Right ventricle myocardium inferior (tissue), 1 donor: ENCODE measurements around the gene PLXDC2. TPM values are rescaled to one million over a fixed set of nuclear protein-coding genes. Genes with fewer than 3 reads are reported as not detected.

Source experiments
- ATAC-seq: fragments of 200-7000 bp; cut with Tn5 transposase; one replicate; pipeline ENCODE4 v1.9.1; 2020; ENCODE audit warnings: mild to moderate bottlenecking, moderate library complexity
- DNase-seq: peaks from one replicate; pipeline ENCODE4 v3.0.0; 2021; ENCODE audit errors: missing footprints
- intact Hi-C: fragments of 100-400 bp; cut with DNase I; formaldehyde crosslinking; loops from one replicate; pipeline ENCODE4 v1.11.0; 2022
- total RNA-seq: library from RNA; stranded (reverse); fragmentation: NEBNext Ultra II Directional; extraction: Animal tissue kit (Norgen Biotek cat#: 25700); gene quantifications from one replicate; pipeline ENCODE4 v1.2.1, GENCODE V29; 2021
- donor health status: DM: no; HTN: yes; CAD: no; lungs with severe emphysema.

Gene PLXDC2
- total RNA-seq, 1 donor from 2014 or later: 13.1 TPM

DNA sequence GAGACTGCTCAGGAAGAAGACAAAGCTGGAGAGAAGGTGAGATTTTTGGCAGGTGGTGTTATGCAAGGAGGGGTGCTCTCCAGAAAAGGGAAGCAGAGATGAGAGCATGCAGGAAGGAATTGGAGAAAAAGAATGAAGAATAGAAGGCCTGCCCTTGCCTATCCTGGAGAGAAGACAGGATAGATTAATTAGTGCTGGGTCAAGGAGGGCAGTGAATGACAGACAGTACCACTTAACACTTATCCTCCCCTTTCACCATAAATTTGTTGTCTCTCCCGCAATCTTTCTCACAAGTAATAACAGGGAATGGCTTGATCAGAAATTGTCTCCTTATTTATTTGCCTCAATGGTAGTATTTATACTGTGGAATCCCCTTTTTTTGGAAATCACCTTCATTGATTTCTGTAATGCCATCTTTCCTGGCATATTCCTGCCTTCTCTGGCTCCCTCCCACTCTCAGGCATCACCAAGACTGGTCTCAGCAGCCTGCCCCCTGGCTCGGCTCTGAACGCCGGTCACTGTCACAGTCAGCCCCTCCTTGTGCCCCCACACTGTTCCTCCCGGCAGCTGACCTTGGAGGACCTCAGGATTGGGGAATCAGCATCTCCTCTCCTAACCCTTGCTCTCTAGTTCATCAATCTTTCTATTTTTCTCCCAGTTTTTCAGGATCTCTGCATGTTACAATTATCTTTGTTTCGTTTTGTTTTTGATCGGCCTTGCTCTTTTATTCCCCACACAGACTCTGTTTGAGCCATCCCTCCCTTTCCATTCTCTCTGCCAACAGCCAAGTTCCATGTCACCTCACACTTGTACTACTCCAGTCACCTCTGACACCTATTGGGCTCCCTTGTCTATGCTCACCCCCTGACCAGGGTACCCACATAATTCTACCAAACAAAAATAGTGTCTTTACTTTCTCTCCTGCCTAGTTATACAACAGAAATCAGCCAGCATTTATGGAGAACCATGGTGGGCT, 294.2 kb downstream of the PLXDC2 start:
- DNase-seq (no peak), ATAC-seq (no peak)
- intact Hi-C loops: no loop called here

DNA sequence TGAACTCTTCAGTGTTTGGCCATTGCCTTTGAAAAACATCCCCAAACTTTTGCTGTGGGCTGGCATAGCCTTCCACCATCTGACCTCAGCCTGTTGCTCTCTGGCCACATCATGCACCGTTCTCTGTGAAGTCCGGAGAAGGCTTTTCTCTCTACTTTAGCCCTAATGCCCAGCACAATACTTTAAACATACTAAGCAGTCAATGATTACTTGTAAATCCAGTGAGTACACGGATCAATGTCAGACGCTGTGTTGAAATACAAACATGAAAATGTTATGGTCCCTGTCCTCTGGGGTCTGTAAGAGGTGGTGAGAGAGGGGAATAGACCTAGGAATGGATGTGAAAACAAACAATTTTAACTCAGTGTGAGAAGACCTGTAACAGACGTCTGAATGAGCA, 297.9 kb downstream of the PLXDC2 start:
- DNase-seq (no peak), ATAC-seq (no peak)
- intact Hi-C loops: no loop called here

DNA sequence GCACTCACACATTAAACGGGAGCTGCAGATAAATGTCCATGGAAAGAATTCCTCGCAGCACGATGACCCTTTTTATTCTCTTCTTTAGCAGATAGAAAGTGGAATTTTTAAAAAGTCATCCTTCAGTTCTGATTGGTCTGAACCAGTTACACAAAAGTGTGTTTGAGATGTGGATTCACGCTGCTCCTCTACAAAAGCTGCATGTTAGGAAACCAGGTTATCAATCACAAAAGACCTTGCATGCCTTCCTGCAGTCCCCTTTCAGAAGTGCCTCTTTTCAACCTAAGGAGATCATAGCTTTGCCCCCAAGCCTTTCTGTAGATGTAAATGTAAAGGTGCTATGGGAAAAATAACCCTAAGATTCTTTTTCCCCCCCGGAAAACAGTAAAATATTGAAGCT, 299.7 kb downstream of the PLXDC2 start:
- DNase-seq: no peak
- intact Hi-C loops: no loop called here
- no peak for ATAC-seq

DNA sequence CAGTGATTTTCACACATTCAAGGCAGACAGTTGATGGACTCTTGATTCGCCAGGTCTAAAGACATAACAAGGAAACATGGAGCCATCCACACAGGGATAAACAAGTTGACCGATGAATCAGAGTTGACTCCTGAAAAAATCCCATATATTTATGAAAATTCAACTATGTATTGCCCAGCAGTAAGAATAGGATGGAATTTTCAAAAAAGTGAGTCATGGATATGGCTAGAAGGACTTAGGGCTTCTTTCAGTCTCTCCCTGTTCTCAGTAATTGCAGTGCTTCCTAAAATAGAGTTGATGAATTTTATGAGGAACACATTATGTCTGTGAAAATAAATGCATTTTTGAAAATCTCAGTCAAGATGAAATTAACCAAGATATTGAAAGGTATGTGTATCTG, 301.2 kb downstream of the PLXDC2 start:
- ATAC-seq: no peak
- no peak for DNase-seq
- intact Hi-C loops: no loop called here

DNA sequence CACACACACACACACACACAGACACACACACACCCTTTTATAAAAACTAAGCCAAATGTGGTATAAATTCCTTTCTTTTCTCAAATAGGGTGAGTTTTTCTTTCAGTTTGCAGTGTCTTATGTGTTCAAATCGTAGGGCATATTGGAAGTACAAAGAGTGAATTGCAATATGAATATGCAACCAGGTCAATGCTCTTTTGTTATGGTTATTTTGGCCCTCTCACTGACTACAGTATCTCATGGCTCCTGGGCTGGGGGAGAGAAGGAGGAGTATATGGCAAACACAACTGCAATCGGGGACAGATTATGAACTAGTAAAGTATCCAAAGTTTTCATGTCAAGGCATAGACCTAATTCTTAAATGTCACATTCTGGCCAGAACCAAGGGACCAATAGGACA, 301.9 kb downstream of the PLXDC2 start:
- DNase-seq (no peak), ATAC-seq (no peak)
- intact Hi-C loops: no loop called here

DNA sequence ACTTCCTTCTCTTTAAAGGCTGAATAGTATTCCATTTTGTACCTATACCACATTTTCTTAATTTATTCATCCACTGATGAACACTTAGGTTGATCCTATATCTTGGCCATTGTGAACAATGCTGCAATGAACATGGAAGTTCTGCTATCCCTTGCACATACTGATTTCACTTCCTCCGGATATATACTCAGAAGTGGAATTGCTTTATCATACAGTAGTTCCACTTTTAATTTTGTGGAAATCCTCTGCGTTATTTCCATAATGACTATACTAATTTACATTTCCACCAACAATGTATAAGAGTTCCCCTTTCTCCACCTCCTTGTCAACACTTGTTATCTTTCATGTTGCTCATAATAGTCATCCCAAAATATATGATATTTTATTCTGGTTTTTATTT, 312.6 kb downstream of the PLXDC2 start:
- intact Hi-C loops: no loop called here
- ATAC-seq (no peak), DNase-seq (no peak)

DNA sequence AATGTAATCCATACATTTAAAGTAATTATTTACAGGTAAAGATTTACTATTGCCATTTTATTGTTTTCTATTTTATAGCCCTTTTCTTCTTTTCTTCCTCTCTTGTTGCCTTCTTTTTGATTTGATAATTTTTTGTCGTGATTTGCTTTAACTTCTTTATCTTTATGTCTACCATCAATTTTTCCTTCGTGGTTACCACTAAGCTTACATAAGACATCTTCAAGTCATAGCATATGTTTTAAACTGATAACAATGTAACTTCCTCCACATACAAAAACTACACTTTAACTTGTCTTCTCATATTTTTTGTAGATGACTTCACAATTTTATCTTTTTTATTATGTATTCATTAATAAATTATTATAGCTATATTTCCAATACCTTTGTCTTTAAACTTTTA, 316.6 kb downstream of the PLXDC2 start:
- DNase-seq (no peak), ATAC-seq (no peak)
- intact Hi-C loops: no loop called here

DNA sequence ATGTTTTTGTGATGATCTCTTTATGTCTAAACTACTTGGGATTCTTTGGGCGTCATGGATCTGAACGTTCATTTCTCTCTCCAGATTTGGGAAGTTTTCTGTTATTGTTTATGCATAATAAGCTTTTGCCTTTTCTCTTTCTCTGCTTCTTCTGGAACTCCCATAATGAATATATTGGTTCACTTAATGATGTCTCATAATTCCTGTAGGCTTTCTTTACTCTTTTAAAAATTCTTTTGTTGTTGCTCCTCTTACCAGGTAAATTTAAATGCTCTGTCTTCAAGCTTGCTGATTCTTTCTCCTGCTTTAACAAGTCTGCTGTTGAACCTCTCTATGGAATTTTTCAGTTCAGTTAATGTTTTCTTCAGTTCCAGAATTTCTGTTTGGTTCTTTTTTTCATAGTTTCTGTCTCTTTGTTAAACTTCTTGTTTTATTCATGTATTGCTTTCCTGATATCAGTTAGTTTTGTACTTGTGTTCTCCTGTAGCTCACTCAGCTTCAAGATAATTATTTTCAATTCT, 317.5 kb downstream of the PLXDC2 start:
- DNase-seq: no peak
- intact Hi-C loops: no loop called here
- ATAC-seq: no peak

DNA sequence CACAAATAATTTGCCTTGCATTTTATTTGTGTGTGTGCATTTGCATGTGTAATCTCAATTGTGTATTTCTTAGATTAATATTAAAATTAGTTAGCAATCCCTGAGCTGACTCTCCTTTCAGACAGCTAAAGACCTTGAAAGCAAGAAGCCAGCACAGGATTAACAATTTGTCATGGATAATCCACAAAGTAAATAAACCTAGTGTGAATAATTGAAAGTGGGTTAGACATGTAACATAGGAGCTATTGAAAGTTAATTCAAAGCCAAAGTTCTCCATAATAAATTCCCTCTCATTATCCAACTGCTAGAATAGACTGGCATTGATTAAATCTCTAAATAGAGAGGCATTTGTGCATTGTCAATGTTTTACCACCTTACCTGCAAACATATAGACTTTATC, 326.1 kb downstream of the PLXDC2 start:
- ATAC-seq: no peak
- no peak for DNase-seq
- intact Hi-C loops: no loop called here

DNA sequence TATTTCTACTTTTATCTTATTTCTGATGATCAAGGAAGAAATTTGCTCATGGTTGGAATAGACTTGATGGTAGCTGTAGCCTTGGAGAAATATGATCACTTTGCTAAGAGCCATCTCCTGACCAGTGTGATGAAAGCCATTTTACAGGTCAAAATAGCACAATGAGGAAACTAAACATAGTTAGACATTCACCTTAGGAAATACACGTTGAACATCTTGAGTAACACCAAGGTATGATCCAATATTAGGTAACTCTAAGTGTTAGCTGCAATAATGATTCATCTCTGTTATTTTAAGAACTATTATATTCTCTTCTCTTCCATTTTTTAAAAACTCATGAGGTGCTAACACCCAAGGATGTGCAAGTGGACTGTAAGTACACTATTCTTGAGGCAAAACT, 328.0 kb downstream of the PLXDC2 start:
- DNase-seq (no peak), ATAC-seq (no peak)
- intact Hi-C loops: no loop called here

DNA sequence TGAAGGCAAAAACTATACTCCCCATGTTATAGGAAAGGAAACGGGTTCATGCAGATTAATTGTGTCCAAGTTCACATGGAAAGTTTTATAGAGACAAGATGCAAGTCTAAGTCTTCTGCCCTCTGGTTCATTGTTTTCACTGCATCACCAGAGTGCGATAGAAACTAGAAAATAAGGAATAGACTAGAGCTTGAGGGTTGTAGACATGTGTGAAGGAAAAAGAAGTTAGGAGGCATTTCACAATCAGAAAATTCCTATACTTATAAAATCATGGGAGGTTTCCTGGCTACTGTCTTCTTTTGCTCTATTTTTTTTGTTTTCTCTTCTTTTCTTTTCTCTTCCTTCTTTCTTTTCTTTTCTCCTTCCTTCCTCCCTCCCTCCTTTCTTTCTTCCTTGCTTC, 329.8 kb downstream of the PLXDC2 start:
- ATAC-seq: no peak
- DNase-seq: no peak
- intact Hi-C loops: no loop called here

DNA sequence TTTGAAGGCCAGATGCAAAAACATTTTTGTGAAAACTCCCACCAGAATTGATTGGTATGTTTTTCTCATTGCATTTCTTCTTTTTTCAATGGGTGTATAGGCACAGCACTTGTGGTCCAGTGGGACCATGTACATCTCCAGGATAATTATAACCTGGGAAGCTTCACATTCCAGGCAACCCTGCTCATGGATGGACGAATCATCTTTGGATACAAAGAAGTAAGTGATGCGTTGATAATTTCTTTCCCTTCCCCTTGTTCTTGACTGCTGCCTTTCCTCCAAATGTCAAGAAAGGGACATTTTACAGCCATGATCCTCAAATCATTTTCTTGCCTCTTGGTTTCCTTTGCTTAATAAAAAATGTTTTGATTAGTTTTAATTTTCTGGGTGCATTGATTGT, 331.5 kb downstream of the PLXDC2 start:
- intact Hi-C loops: no loop called here
- ATAC-seq: no peak
- no peak for DNase-seq

DNA sequence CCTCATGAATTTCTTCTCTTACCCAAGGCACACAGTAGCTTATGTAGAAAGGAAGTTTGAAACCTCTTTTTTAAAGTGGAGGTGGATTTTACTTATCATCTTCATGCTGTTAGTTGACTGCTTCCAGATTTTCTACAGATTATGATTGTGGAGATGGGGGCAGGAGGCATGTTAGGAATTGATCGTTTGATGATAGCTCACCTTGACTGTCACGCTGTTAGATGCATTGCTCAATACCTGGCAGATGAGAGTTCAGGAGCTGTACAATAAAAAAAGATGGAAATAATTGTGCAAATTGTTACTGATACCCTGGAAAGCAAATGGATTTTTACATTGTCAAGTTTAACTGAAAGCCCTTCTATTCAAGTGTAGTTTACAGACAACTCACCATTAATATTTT, 340.3 kb downstream of the PLXDC2 start:
- no peak for DNase-seq
- no peak for ATAC-seq
- intact Hi-C loops: no loop called here

DNA sequence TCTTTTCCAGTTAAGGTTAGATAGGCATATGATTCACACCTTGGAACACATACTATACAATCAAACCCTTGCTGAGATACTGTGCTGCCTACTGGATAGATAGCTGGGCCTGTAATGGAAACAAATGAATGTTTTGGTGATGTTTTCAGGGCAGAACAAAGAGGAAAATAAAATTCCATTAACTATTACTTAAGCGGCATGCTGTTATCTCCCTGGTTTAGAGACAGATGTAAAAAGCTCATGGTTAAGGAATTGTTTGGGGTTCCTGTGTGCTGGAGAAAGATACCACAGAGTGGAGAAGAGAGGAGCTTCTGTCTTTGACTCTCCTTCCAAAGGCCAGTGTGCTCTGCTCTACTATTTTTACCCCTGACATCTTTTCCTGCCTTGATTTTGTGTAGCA, 341.1 kb downstream of the PLXDC2 start:
- ATAC-seq (no peak), DNase-seq (no peak)
- intact Hi-C loops: no loop called here

DNA sequence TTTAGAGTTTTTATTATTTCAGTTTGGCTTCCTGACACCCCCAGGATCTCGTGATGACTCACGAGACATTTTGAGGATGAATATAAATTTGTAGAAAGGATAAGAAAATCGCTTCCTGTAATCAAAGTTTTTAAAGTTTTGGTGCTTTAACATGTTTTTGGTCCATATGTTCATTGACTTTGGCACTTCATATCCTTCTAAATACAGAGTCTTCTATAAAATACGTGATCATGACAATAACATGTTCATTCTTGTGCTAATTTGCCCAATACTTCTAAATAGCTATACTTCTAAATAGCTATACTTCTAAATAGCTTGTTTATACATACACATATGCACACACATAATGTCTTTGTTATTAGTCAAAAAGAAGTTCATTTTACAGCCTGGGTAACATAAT, 341.9 kb downstream of the PLXDC2 start:
- intact Hi-C loops: no loop called here
- ATAC-seq (no peak), DNase-seq (no peak)

DNA sequence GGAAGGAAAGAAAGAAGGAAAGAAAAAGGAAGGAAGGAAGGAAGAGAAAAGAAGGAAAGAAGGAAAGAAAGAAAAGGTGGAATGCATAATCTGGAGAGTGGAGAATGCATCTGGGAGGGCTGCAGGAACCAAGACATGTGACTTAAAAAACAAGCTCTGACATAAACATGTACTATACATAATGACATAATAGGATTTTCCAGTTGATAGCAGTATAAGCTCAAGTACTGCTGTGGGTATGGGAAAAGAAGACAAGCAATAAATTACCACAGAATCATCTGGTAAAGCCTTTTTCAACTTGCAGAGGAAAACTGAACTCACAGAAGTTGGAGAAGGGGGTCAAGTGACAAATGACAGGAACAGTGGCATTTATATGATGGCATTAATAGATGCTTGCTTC, 345.9 kb downstream of the PLXDC2 start:
- intact Hi-C loops: no loop called here
- DNase-seq (no peak), ATAC-seq (no peak)

DNA sequence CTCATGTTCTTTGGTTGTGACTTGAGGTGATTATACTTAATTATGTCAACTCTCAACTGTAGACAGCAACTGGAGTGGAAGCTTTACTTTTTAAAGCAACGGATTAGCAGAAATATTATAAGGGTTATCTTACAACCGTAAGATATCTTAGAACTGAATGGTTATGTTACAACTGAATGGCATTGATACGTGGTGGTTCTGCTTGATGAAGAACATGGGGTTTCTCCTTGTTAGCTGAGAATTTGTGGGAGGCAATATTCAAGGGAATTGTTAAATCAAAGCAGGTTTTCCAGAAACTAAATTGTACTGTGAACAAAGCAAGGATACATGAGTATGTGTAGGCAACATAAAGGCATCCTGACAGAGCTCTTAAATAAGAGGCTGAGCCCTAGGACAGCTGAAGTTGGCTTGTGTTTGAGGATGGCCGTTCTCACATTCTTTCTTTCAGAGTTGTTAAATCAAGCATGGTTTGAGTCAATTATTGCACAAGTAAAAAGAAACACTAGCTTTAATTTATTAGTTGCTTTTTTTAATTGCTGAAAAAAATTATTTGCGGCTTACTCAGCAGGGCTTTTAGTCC, 350.0 kb downstream of the PLXDC2 start:
- ATAC-seq (no peak), DNase-seq (no peak)
- intact Hi-C loops: no loop called here

DNA sequence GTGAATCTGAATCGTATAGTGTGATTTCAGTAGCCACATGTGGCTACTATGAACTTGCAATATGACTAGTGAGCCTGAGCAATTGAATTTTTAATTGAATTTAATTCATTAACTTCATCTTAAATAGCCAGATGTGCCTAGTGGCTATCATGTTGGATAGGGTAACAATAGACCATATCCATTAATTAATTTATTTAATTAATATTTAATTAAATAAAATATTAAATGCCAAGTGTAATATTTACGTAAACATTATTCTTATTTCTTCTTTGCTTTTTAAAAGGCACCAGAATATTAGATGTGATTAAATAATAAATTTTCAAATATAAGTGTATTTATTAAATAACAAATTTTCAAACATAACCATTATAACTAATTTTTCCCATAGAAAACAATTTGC, 354.4 kb downstream of the PLXDC2 start:
- ATAC-seq (no peak), DNase-seq (no peak)
- intact Hi-C loops: no loop called here

DNA sequence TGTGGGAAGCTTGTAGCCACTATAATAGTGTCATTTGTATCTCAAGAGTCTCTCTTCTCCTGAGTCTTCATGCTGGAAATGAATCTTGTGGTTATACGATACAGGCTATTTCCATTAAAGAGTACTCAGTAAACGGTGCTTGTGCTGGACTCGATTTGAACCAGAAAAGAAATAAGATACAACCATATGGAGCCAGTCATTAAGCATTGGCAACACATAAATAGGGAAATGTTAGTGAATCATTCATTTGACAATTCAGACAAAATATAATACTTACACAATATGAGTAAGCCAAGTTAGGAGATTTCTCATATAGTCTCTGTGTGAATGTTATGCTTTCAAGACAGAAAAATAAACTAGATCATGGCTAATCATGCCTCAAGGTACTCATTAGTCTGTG, 356.8 kb downstream of the PLXDC2 start:
- DNase-seq (no peak), ATAC-seq (no peak)
- intact Hi-C loops: no loop called here

DNA sequence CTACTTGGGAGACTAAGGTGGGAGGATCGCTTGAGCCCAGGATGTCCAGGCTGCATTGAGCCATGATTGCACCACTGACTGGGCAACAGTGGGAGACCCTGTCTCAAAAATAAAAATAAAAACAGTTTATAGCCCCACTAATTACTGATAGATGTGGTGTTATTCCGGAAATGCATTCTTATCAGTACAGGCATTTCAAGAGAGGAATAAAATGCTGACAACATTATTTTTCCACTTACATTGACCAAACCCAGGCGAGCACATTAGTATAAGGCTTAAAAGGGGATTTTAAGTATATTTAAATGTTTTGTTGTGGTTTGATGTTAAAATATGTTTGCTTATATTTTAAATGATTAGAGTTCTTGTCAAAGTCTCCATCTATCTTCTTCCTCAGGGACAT, 359.5 kb downstream of the PLXDC2 start:
- no peak for ATAC-seq
- DNase-seq: no peak
- intact Hi-C loops: no loop called here
